Measurements from ENCODE around the gene TAF11L10.
"Not testable (repeated sequence)": the region's sequence is repeated elsewhere in the genome, so short reads cannot be mapped to it uniquely, and the experiment has no call there.

The TAF11L10 gene

DNA sequence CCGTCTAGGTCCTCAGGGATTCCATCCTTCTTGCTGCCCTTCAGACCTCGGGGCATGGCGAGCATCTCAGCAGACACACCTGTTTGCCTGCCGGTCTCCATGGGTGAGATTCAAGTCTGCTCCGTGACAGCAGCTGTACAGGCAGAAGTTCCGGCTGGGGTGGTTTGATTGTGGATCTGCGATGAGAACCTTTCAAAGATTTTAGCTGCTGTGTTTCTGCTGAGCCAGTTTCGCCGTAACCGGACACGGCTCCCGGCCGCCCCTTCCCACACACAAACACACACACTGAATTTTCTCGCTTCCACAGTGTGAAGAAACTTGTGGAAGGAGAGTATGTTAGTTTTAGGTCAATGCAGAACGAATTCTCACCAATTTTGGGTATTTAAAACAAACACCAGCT lies at the start of gene TAF11L10:
TSS of gene TAF11L10 (minus strand) at position 101 of the 400 bp plus-strand sequence.
- DNase-seq = not testable (repeated sequence)

DNA sequence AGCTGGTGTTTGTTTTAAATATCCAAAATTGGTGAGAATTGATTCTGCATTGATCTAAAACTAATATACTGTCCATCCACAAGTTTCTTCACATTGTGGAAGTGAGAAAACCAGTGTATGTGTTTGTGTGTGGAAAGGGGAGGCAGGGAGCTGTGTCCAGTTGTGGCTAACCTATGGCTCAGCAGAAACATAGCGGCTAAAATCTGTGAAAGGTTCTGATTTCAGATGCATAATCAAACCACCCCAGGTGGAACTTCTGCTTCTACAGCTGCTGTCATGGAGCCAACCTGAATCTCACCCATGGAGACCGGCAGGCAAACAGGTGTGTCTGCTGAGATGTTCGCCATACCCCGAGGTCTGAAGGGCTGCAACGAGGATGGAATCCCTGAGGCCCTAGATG lies 36.5 kb upstream of the TAF11L10 start, which contains the start of gene TAF11L14:
TSS of gene TAF11L14 (plus strand) at position 301 of the 400 bp plus-strand sequence.
- no peak for DNase-seq

DNA sequence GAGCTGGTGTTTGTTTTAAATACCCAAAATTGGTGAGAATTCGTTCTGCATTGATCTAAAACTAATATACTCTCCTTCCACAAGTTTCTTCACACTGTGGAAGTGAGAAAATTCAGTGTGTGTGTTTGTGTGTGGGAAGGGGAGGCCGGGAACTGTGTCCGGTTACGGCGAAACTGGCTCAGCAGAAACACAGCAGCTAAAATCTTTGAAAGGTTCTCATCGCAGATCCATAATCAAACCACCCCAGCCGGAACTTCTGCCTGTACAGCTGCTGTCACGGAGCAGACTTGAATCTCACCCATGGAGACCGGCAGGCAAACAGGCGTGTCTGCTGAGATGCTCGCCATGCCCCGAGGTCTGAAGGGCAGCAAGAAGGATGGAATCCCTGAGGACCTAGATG lies 34.2 kb upstream of the TAF11L10 start, which contains the start of gene TAF11L13:
TSS of gene TAF11L13 (plus strand) at position 301 of the 400 bp plus-strand sequence.
- not testable (repeated sequence) for DNase-seq

DNA sequence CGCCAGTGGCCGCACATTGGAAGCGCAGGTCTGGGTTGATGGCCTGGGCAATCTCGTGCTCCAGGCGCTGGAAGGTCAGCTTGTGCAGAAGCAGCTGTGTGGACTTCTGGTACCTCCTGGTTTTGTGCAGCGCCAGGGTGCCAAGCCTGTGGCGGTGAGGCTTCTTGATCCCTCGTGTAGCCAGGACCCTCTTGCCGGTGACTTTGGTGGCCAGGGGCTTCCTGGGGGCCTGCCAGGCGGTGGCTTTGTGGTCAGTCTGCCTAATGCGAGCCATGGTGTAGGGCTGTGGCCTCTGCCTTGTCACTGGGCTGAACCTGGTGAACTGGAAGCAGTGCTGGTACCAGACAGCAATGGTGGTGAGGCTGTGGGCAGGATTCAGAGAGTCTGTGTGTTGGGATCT lies 28.1 kb upstream of the TAF11L10 start:
- no peak for DNase-seq

DNA sequence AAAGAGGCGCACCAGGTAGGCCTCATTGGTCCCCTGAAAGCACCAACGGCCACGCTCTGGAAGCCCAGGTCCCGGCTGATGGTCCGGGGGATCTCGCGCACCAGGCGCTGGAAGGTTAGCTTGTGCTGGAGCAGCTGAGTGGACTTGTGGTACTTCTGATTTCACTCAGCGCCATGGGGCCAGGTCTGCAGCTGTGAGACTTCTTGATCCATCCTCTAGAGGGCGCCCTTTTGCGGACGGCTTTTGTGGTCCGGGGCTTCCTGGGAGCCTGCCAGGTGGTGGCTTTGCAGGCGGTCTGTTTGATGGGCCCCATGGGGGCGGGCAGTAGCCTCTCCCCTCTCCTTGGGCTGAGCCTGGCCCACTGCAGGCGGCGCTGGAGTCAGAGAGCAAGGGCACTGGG lies 23.0 kb upstream of the TAF11L10 start:
- DNase-seq = no peak

DNA sequence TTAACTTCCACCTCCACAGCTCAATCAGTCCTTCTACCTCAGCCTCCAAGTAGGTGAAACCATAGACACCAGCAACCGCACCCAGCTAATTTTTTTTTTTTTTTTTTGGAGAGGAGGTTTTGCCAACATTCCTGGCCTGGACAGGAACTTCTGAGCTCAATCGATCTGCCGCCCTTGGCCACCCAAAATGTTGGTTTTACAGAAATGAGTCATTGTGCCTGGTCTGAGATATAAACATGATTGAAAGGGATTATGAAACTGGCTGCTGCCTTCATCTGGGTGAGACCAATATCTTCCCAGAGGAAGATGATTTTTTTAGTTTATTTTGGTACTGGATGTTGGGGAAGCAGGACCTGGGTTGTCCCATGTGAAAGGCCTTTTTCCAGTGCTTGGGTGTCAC lies 21.7 kb upstream of the TAF11L10 start:
- no peak for DNase-seq

DNA sequence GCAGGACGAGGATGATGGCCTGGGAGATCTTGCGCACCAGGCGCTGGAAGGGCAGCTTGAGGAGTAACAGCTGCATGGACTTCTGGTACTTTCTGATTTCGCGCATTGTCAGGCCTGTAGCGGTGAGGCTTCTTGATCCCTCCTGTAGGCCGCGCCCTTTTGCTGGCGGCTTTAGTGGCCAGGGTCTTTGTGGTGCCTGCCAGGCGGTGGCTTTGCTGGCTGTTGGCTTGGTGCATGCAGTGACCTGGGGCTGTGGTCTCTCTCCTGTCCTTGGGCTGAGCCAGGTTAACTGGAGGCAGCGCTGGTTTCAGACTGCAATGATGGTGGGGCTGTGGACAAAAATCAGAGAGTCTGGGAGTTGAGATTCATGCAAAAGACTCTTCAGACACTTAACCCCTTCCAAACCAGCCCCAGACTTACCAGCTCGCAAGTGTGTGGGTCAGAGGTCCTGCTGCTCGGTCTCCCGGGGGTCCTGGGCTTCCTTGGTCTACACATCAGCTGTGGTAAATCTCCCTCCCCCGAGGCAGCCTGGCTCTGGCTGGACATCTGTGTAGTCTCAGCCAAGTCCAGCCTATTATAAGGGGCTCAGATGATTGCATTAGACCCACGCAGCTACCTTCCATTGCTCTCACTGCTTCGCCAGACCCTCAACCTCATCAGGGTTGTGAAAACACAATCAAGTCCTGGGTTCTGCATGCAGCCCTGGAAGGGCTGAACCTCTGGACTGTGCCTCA lies 17.4 kb upstream of the TAF11L10 start:
- DNase-seq = no peak

DNA sequence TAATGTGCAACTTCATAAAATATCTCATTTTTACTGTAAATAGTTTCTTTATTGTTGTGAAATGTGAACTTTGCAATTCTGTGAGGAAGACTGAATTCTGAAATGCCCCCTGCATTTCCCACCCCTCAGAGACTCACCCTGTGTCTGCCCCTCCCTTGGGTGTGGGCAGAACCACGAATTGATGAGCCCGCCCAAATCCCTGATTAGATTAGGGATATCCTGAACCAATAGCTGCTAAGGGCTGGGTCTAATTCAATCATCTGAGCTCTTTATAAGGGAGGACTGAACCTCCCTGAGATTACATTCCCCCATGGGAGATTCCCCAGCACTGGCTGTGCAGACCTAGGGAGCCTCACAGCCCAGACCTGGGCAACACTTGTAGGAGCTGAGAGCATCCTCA lies 12.5 kb upstream of the TAF11L10 start, which contains the start of gene TAF11L12:
TSS of gene TAF11L12 (plus strand) at position 301 of the 400 bp plus-strand sequence.
- not testable (repeated sequence) for DNase-seq

DNA sequence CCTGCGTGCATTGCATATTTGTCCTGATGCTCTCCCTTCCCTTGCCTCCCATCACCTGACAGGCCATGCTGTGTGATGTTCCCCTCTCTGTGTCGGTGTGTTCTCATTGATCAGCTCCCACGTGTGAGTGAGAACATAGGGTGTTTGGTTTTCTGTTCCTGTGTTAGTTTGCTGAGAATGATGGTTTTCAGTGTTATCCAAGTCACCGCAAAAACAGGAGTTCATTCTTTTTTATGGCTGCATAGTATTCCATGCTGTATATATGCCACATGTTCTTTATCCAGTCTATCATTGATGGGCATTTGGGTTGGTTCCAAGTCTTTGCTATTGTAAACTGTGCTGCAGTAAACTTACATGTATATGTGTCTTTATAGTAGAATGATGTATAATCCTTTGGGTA lies 9.8 kb upstream of the TAF11L10 start:
- not testable (repeated sequence) for DNase-seq

DNA sequence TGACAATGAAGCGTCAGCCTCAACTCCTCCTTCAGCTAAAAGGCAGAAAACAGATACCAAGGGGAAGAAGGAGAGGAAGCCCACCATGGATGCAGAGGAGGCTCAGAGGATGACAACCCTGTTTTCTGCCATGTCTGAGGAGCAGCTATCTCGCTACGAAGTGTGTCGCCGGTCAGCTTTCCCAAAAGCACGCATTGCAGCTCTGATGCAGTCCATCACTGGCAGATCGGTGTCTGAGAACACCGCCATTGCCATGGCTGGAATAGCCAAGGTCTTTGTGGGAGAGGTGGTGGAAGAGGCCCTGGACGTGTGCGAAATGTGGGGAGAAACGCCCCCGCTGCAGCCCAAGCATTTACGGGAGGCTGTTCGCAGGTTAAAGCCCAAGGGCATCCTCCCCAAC lies 7.3 kb upstream of the TAF11L10 start:
- DNase-seq = no peak

DNA sequence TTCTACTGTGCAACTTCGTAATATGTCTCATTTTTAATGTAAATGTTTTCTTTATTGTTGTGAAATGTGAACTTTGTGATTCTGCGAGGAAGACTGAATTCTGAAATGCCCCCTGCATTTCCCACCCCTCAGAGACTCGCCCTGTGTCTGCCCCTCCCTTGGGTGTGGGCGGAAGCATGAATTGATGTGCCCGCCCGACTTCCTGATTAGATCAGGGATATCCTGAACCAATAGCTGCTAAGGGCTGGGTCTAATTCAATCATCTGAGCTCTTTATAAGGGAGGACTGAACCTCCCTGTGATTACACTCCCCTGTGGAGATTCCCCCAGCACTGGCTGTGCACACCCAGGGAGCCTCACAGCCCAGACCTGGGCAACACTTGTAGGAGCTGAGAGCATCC lies 6.3 kb upstream of the TAF11L10 start, which contains the start of gene TAF11L11:
TSS of gene TAF11L11 (plus strand) at position 304 of the 400 bp plus-strand sequence.
- not testable (repeated sequence) for DNase-seq

DNA sequence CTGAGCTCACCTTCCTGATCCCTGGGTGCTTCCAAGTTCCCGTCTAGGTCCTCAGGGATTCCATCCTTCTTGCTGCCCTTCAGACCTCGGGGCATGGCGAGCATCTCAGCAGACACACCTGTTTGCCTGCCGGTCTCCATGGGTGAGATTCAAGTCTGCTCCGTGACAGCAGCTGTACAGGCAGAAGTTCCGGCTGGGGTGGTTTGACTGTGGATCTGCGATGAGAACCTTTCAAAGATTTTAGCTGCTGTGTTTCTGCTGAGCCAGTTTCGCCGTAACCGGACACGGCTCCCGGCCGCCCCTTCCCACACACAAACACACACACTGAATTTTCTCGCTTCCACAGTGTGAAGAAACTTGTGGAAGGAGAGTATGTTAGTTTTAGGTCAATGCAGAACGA lies 3.4 kb downstream of the TAF11L10 start, which contains the start of gene TAF11L9:
TSS of gene TAF11L9 (minus strand) at position 140 of the 400 bp plus-strand sequence.
- not testable (repeated sequence) for DNase-seq

DNA sequence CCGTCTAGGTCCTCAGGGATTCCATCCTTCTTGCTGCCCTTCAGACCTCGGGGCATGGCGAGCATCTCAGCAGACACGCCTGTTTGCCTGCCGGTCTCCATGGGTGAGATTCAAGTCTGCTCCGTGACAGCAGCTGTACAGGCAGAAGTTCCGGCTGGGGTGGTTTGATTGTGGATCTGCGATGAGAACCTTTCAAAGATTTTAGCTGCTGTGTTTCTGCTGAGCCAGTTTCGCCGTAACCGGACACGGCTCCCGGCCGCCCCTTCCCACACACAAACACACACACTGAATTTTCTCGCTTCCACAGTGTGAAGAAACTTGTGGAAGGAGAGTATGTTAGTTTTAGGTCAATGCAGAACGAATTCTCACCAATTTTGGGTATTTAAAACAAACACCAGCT lies 6.8 kb downstream of the TAF11L10 start, which contains the start of gene TAF11L8:
TSS of gene TAF11L8 (minus strand) at position 101 of the 400 bp plus-strand sequence.
- not testable (repeated sequence) for DNase-seq

DNA sequence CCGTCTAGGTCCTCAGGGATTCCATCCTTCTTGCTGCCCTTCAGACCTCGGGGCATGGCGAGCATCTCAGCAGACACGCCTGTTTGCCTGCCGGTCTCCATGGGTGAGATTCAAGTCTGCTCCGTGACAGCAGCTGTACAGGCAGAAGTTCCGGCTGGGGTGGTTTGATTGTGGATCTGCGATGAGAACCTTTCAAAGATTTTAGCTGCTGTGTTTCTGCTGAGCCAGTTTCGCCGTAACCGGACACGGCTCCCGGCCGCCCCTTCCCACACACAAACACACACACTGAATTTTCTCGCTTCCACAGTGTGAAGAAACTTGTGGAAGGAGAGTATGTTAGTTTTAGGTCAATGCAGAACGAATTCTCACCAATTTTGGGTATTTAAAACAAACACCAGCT lies 12.0 kb downstream of the TAF11L10 start, which contains the start of gene TAF11L7:
TSS of gene TAF11L7 (minus strand) at position 101 of the 400 bp plus-strand sequence.
- not testable (repeated sequence) for DNase-seq
